RCC 7860 (cell line): ENCODE measurements around the gene SLC17A9.
"Not testable (repeated sequence)": the region's sequence is repeated elsewhere in the genome, so short reads cannot be mapped to it uniquely, and the experiment has no call there.

ENCODE experiments used
- DNase-seq: peaks from one replicate; pipeline ENCODE4 v3.0.0-alpha.2; 2015; ENCODE audit warnings: low spot score
- FAIRE-seq: peaks from 2 replicates; lab custom pipeline; 2012; peaks lifted over from hg19 to GRCh38; lab: Jason Lieb, UNC

The SLC17A9 gene

GRCh38 chr20:62953839-62954703, 1.6 kb downstream of the SLC17A9 start:
- DNase-seq (peak; percentile 54), FAIRE-seq (no peak)

DNA sequence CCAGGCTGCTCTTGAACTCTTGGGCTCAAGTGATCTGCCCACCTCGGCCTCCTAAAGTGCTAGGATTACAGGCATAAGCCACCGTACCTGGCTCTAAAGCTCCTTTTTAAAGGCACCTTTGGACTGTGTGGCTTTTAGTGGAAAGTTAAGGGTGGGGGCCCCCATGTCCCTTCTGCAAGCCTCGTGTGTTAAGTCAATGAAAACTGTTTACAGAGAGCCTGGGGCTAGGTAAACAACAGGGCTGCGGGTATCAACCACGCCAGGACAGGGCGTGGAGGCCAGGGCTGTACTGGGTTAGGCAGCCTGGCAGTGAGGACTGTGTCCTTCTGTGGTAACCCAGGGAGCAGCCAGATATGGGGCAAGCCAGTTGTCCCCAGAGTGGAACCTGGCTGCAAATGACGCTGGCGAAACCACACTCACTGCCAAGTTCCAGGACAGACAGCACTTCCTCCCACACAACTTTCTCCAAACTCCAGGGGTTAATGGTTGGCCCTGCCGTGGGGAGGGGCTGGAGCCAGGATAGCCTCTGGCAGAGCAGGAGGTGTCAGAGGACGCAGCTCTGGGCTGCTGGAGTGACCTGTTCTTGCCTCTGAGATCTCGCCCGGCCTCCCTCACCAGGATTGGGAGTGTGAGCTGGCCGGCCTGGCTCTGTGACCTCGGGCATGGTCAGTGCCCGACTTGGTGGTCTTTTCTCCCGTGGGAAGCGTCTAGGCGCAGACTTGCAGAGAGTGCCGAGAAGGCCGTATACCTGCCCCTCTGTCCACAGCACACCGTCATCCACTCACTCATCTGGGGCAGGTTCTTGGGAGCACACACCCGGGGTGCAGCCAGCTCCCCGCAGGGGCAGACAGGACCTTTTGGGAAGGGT, 3.2 kb downstream of the SLC17A9 start:
- DNase-seq (no peak), FAIRE-seq (no peak)

DNA sequence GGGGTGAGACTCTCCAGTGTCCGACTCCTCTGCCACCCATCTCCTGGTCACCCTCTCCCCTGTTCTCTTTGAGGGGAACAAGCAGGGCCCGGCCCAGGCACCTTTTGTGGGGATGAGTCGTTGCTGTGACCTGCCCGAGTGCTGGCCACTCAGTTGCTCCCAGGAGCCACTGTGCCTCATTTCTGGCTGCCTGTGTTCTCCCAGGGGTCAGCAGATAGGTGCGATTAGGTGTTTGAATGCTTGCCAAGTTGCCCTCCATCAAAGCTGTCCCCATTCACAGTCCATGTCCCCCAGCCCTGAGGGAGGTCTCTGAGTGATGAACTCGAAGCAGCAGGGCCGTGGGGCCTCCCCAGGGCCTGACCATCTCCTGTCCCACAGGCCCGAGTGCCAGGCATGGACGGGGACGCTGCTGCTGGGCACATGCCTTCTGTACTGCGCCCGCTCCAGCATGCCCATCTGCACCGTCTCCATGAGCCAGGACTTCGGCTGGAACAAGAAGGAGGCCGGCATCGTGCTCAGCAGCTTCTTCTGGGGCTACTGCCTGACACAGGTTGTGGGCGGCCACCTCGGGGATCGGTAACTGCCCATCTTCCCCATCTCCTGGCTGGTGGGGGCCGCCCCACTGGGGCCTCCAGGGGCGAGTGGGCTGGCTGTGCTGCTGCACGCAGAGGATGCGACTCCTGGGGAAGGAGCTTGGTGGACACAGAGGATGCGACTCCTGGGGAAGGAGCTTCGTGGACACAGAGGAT, 4.1 kb downstream of the SLC17A9 start:
- FAIRE-seq (no peak), DNase-seq (no peak)

GRCh38 chr20:62957136-62958117, 4.9 kb downstream of the SLC17A9 start:
- no peak for FAIRE-seq
- no peak for DNase-seq

DNA sequence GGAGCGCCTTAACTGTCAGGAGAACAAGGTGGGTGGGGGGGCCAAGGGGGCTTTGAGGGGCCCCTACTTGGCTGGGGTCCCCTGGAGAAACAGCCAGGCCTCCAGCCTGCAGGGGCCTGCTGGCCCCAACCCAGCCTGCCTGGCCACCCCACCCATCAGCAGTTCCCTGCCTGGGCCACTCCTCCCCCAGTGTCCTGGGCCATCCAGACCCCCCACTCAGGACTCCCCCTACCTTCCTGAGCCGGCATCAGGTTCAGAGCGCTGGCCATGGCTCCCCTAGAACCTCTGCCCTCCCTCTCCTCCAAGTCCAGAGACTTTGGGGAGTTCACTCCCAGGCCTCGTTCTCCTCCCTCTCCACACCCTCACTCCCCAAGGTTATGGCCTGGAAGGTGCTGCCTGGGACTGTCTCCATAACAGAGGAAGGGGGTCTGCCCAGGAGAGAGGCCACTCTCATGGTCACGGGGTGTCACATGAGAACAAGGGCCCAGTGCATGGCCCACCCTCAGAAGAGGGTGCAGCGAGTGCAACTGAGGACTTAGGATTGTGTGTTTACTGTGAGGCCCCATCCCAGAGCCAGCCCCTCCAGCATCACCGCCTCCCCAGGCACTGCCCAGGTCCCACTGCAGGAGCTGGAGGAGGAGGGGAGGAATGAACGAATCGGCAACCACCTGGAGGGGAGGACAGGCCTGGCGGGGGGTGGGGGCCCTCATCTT, 6.0 kb downstream of the SLC17A9 start:
- no peak for DNase-seq
- no peak for FAIRE-seq

DNA sequence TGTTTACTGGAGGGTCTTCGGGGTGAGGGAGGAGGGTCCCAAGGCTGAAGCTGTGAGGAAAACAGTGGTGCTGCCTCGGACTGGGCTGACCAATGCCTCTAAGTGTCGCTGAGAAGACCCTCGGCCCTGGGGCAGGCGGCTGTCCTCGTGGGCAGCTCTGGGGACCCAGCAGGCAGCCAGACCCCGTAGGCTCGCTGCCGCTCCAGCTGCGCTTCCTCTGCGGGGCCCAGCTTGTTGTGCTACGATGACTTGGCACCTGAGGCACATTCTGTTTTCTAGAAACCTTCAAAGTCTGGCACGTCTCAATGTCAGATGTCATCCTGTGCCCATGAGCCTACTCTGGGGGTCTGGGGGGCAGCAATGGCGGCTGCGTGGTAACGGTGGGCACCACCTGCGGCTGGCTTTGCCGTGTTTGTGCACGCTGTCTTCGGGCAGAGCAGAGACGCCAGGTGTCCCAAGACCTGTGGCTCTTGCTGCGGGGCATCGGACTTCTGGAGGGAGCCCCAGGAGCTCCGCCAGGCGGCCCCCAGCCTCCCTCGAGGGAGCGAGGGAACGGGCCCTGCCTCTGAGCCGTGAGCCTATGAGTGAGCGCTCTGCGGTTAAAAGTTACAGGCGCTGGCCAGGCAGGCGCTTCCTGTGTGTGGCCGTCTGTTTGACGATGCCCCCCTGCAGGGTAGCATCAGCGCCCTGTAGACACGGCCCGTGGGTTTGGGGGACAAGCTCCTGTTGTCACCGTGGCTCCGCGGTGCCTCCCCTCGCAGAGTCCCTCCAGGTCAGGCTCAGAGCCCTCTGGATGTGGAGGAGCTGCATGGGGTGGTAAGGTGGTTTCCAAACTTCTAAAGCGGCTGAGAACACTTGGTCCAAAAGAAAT, 6.8 kb downstream of the SLC17A9 start:
- FAIRE-seq: no peak
- no peak for DNase-seq

- FAIRE-seq (no peak), DNase-seq (no peak)
Measured at GRCh38 chr20:62959998-62960436, 7.5 kb downstream of the SLC17A9 start.

GRCh38 chr20:62960446-62961309, 8.2 kb downstream of the SLC17A9 start:
- FAIRE-seq, DNase-seq: not testable (repeated sequence)

GRCh38 chr20:62961310-62961783, 8.8 kb downstream of the SLC17A9 start:
- FAIRE-seq (no peak), DNase-seq (no peak)

DNA sequence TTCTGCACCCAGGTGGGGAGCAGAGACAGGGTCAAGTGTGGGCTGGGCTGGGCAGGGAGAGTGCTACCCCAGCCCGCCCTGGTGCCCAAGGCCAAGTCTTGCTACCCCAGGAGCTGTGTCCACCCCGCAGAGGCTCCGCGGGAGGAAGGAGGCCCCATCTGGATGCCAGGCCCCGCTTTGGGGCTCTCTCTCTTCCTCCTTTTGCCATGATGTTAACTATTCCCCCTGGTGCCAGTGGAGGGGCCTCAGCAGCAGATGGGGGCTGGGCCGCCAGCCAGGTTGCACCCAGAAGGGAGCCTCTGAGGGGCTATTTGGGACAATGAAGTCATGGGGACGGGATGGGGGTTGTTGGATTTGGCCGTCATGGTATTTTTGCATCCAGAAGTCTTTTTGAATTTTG, 9.3 kb downstream of the SLC17A9 start:
- DNase-seq (no peak), FAIRE-seq (no peak)

DNA sequence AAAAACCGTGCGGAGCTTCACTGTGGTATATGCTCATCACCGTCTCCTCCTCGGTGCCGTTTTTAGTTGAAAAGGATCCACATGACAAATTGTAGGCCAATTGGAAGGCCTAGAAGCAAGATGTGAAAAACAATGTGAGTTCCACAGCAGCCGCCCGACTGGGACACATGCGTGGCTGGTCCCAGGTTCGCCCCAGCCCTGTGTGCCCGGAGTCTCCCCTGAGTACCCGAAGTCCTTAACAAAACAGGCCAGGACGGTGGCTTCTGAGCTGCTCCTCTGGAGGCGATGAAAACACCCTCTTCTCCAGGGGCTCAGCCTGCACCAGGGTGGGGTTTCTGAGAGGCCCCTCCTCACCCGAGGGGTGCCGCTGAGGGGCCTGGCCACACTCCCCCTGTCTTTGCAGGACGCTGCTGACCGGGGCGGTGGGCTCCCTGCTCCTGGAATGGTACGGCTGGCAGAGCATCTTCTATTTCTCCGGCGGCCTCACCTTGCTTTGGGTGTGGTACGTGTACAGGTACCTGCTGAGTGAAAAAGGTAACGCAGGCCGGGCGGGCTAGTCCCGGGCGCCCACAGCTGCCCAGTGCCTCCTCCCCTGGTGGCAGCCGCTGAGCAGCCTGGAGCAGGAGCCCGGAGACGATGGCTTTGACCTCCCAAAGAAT, 9.8 kb downstream of the SLC17A9 start:
- FAIRE-seq (no peak), DNase-seq (no peak)

GRCh38 chr20:62962891-62963613, 10.5 kb downstream of the SLC17A9 start:
- no peak for FAIRE-seq
- DNase-seq: no peak

- FAIRE-seq: no peak
- no peak for DNase-seq
Measured at GRCh38 chr20:62963614-62964397, 11.3 kb downstream of the SLC17A9 start.

- FAIRE-seq (no peak), DNase-seq (no peak)
Measured at GRCh38 chr20:62964700-62965099, 12.2 kb downstream of the SLC17A9 start.

DNA sequence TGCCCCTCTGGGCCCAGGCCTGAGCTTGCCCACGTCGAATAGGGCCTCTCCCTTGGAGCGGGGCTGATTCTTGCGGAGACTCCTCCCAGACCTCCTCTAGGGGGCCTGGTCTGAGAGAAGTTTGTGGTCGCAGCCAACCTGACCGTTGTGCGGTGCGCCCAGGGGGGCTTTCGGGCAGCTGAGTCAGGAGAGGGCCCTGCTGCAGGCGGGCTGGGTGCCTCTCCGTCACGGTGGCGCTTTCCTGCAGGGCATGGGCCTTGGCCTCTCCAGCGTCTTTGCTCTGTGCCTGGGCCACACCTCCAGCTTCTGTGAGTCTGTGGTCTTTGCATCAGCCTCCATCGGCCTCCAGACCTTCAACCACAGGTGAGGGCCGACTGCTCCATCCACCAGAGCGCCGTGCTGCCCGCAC, 12.9 kb downstream of the SLC17A9 start:
- DNase-seq: no peak
- no peak for FAIRE-seq
